NCI-H345 treated with DMSO at 0.1 percent for 48 hours (cell line): ENCODE data around the gene PCDH12.

Source experiments
- DNase-seq: peaks from one replicate; lab custom pipeline; 2025; ENCODE audit not compliant: unreplicated experiment; lab: John Stamatoyannopoulos, UW

PCDH12 gene

DNA sequence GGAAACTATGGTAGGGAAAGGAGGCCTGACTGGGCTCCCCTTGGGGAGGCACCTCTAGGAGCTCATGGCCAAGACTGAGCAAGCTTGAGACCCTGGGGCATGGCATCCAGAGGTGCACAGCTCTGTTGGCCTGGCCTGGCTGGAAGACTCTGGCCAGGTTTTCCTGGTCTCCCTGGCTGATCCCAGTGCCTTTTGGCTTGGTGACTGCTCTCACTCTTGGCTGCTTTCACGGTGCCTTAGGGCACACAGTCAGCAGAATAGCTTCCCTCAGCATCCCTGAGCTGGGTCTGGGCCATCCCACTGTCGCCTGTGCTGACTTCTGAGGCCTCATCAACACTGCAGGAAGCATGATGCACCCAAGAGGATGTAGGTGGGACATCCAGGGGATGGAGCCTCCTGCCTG lies 47.7 kb downstream of the PCDH12 start:
- DNase-seq, result no peak

- no peak for DNase-seq
These were observed 48.8 kb downstream of the PCDH12 start for GRCh38 chr5:141909212-141909611.

GRCh38 chr5:141908796-141909195 lies 49.2 kb downstream of the PCDH12 start:
- DNase-seq, result no peak

DNA sequence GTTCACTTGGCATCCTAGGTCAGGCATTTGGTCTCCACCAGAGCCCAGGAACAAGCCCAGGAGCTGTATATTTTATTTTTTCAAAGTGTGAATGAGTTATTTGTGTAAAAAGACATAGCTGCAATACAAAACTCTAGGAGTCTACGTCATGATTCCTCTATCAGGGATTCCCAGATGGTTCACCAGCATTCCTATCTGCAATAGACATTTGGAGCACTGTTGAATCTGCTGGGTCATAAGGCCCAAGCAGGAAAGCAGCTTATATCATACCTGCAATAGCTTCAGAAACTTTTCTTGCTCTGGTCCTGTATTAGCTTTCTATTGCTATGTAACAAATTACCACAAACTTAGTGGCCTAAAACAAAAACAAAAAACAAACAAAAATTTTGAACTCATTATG lies 51.0 kb downstream of the PCDH12 start:
- DNase-seq, result no peak

DNA sequence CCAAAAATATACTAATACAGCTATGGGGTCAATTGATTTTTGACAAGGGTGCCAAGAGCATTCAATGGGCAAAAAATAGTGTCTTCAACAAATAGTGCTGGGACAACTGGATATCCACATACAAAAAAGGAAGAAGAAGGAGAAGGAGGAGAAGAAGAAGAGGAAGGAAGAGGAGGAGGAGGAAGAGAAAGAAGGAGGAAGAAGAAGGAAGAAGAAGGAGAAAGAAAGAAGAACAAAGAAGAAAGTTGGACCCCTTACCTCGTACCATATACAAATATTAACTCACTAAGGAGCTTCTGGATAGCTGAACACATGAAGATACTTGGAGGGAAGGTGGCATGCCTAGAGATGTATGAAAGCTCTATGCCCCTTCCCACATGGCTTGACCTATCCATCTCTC lies 51.5 kb downstream of the PCDH12 start:
- no peak for DNase-seq

DNA sequence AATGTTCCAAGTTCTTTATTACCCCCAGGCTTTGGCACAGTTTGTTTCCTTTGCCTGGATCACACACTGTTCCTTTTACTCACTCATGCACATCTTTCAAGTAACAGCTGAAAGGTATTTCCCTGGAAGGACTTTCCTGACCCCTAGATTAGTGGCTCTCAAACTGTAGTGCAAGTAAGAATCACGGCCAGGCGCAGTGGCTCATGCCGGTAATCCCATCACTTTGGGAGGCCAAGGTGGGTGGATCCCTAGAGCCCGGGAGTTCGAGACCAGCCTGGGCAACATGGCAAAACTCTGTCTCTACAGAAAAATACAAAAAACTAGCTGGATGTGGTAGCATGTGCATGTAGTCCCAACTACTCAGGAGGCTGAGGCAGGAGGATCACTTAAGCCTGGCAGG lies 53.5 kb downstream of the PCDH12 start:
- no peak for DNase-seq

DNA sequence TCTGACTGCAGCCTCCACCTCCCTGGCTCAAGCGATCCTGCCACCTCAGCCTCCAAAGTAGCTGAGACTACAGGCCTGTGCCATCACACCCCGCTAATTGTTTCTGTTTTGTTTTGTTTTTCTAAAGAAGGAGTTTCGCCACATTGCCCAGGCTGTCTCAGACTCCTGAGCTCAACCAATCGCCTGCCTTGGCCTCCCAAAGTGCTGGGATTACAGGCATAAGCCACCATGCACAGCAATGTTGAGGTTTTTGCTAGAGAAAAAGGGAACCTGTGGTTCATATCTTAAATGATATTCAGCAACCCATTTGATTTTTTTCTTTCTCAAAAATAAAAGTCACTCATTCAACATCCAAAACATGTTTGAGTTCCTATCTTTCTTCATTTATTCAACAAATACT lies 54.7 kb downstream of the PCDH12 start:
- DNase-seq, result no peak

GRCh38 chr5:141902015-141902814 lies 55.8 kb downstream of the PCDH12 start:
- DNase-seq, result no peak

DNA sequence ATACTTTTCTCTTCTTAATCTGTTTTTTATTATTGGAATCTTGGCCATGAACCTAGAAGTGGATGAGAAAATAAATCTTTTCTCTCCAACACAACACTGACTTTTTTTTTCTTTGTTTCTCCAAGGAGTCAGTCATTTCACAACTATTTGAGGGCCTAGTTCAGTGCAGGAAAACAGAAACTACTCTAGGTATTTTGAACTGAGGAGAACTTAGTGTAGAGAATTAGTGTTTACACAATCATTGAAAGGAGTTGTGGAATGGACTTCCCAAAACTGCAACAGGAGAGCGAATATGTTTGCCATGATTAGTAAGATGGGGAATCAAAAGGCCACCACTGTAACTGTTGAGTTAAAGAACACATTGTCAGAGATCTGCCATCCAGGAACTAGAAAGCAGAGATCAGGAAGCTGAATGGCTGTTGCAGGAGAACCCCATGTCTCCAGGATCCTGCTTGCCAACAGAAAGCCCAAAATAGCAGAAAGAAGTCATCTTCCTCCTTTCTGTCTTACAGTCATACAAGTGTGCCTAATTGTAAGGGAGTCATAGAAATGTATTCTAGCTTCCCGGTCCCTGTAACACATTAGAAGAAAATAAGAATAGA lies 59.5 kb downstream of the PCDH12 start:
- no peak for DNase-seq

- no peak for DNase-seq
These were observed 60.6 kb downstream of the PCDH12 start for GRCh38 chr5:141897425-141897824.
